Fibroblast of peridontal ligament (primary cell): ENCODE measurements around the gene ACP4.

Experiments
- DNase-seq: peaks from one replicate; pipeline ENCODE4 v3.0.0-alpha.2; 2010; ENCODE audit errors: extremely low read depth

Gene ACP4

DNA sequence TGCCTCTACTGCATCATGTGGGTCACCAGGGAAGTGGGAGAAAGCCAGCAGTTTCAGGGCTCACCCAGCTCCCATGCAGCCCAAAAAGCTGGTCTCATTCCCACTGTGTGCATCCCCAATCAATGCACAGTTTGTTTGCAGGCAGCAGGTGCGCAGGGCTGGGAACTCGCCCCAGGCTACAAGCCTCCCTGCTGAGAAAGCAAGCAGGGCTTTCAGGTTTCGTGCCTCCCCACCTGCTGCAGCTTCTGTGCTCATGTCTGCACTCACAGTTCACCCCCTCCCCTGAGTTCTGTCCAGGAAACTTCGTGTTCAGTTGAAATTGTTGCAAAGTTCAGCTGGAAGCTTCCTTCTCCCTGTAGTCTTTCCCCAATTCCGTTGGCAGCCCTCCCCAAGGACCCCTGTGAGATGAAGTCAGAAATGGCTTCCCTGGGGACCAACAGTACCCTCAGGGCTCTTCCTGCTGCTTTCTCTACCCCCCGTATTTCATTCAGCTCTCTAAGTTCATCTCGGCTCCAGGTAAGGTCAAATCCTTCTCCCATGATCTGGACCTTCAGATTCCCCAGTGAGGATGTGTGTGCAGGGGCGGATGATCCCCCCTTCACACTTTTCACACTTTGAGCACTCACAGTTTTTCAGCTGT is 54.2 kb downstream of the ACP4 start:
- DNase-seq: no peak
